ENCODE results near the gene ANXA4. TPM values are rescaled to one million over a fixed set of nuclear protein-coding genes. Genes with fewer than 3 reads are reported as not detected.
"Not testable (repeated sequence)": the region's sequence is repeated elsewhere in the genome, so short reads cannot be mapped to it uniquely, and the experiment has no call there.

Gene ANXA4
- total RNA-seq, 4 donors from 2014 or later: 61.8 to 79.4 (median 73.9) TPM

DNA sequence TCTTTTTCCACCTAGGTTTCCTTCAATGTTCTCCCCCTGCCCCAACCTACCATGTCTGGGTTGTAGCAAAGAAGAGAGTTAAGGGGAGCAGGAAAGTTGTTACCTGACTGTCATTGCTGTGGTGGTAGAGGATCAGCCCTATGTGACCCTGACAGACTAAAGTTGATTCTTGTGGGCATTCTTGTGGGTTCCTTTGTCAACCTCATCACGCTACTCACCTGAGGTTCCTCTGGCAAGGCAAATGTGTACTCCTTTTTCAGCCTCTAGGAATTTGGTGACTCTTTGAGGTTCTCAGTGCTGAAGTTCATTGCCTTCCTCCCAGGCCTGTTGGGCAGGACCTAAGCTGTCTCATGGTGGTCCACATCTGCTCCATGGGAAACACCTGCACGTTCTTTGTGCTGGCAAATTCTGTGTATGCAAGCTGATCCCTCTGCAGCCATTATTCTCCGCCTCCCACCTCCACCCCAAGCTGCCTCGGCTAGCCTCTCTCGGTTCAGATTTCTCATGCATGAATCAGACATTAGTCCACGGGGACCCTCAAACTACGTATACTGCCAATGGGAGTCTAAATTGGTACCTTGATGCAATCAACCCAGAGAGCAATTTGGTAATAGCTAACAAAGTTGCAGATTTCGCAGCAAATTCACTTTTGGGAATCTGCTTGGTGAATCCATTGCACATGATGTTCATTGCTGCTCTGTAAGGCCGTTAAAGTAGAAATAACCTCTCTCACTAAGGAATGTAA lies 86.0 kb downstream of the ANXA4 start:
- Histone ChIP-seq H3K36me3 (no peaks in the 10 kb centered on the region), H3K27me3 (no peaks in the 10 kb centered on the region), H3K27ac (peak overlapping the region in 1 of 4 donors; percentile 92), H3K4me3 (no peak overlapping the region), H3K9me3 (no peaks in the 10 kb centered on the region), H3K4me1 (peaks cover 3 to 41% (median 16%) of the 10 kb centered on the region in 4 donors)
- TF ChIP-seq, protein P1, sequence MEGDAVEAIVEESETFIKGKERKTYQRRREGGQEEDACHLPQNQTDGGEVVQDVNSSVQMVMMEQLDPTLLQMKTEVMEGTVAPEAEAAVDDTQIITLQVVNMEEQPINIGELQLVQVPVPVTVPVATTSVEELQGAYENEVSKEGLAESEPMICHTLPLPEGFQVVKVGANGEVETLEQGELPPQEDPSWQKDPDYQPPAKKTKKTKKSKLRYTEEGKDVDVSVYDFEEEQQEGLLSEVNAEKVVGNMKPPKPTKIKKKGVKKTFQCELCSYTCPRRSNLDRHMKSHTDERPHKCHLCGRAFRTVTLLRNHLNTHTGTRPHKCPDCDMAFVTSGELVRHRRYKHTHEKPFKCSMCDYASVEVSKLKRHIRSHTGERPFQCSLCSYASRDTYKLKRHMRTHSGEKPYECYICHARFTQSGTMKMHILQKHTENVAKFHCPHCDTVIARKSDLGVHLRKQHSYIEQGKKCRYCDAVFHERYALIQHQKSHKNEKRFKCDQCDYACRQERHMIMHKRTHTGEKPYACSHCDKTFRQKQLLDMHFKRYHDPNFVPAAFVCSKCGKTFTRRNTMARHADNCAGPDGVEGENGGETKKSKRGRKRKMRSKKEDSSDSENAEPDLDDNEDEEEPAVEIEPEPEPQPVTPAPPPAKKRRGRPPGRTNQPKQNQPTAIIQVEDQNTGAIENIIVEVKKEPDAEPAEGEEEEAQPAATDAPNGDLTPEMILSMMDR (IDR thresholded peaks at IDR 0.05): no peak
- TF ChIP-seq POLR2A (IDR thresholded peaks at IDR 0.05): no peak
- peak in 1 of 2 donors; percentile 37 for TF ChIP-seq EP300 (IDR thresholded peaks at IDR 0.05)
- WGBS, 2 donors: 75 to 76% methylated on average over 9 of the region's 9 CpGs
- peak in 1 of 2 donors; percentile 40 for DNase-seq (ENCODE audit: low spot score in 2 of 2)

DNA sequence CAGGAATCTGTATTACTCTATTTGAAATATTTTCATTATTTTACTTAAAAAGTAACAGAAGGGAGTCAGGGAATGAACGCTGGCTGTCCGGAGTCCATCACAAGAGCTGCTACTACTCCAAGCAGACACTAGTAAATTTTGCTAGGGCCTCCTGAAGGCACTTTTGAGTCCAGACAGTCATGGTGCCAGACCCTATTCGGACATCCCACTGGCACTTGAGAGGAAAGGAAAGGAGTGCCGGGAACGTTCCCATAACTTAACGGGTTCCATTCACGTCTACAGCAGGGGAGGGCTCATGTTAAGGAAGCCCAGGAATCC lies 87.0 kb downstream of the ANXA4 start:
- 7% methylated on average over 7 of the region's 7 CpGs for WGBS, 2 donors
- H3K27me3 ChIP-seq: no peaks in the 10 kb centered on the region
- DNase-seq (ENCODE audit: low spot score in 2 of 2): no peak
- H3K36me3 ChIP-seq: no peaks in the 10 kb centered on the region
- peak overlapping the region; percentile 82 to 98 (median 90) for H3K4me3 ChIP-seq
- H3K27ac ChIP-seq: peak overlapping the region; percentile 86 to 96 (median 94)
- no peaks in the 10 kb centered on the region for H3K9me3 ChIP-seq
- TF ChIP-seq EP300 (IDR thresholded peaks at IDR 0.05) (no peak), POLR2A (IDR thresholded peaks at IDR 0.05) (no peak)
- TF ChIP-seq, protein P1 (IDR thresholded peaks at IDR 0.05): no peak
- peaks cover 3 to 41% (median 16%) of the 10 kb centered on the region in 4 donors for H3K4me1 ChIP-seq

DNA sequence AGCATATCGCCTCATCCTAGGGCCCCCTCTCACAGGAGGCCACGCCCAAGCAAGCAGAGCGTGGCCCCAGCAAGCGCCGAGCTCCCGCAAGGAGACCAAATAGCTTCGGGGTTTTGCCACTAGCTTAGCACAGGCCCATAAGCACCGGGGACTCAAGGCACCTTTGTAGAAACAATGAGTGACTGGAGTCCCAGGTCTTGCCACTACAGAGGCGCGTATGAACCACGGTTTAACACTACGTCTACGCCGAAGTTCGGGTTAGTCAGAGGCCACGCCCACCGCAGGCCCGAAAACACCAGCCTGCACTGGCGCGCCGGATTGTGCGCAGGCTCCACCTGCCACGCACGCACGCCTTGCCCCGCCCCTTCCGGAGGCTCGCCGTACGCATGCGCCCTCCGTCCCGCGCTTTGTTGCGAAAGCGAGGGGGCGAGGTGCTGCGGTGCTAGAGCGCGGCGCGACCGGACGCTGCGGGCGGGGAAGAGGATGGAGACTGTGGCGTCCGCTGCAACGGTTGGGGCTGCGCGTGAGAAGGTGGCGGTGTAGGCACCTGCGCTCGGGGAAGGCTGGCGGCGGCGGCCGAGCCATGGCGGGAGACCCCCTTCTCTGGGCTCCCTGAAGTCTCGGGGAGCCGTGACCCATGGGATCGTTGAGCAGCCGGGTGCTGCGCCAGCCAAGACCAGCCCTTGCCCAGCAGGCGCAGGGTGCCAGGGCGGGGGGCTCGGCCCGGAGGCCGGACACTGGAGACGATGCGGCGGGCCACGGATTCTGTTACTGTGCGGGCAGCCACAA lies 87.5 kb downstream of the ANXA4 start, which contains the start of gene GMCL1:
GMCL1 (plus strand) TSS at position 405 of the 789 bp plus-strand sequence; CDS start at position 638, 233 bp downstream.
- H3K36me3 ChIP-seq: no peaks in the 10 kb centered on the region
- no peaks in the 10 kb centered on the region for H3K27me3 ChIP-seq
- peak; percentile 98 to 99 for TF ChIP-seq EP300 (IDR thresholded peaks at IDR 0.05)
- peak; percentile 80 to 96 for TF ChIP-seq POLR2A (IDR thresholded peaks at IDR 0.05)
- TF ChIP-seq, protein P1 (IDR thresholded peaks at IDR 0.05): peak in 1 of 5 experiments; percentile 49
- no peaks in the 10 kb centered on the region for H3K9me3 ChIP-seq
- peak; percentile 94 to 95 for DNase-seq (ENCODE audit: low spot score in 2 of 2)
- peaks cover 3 to 46% (median 16%) of the 10 kb centered on the region in 4 donors for H3K4me1 ChIP-seq
- peak within 1 kb of the TSS; percentile 86 to 96 (median 94) for H3K27ac ChIP-seq
- 0% methylated on average over 10 to 69 of the region's 74 CpGs for WGBS, 2 donors
- H3K4me3 ChIP-seq: peak within 1 kb of the TSS; percentile 82 to 98 (median 90)

DNA sequence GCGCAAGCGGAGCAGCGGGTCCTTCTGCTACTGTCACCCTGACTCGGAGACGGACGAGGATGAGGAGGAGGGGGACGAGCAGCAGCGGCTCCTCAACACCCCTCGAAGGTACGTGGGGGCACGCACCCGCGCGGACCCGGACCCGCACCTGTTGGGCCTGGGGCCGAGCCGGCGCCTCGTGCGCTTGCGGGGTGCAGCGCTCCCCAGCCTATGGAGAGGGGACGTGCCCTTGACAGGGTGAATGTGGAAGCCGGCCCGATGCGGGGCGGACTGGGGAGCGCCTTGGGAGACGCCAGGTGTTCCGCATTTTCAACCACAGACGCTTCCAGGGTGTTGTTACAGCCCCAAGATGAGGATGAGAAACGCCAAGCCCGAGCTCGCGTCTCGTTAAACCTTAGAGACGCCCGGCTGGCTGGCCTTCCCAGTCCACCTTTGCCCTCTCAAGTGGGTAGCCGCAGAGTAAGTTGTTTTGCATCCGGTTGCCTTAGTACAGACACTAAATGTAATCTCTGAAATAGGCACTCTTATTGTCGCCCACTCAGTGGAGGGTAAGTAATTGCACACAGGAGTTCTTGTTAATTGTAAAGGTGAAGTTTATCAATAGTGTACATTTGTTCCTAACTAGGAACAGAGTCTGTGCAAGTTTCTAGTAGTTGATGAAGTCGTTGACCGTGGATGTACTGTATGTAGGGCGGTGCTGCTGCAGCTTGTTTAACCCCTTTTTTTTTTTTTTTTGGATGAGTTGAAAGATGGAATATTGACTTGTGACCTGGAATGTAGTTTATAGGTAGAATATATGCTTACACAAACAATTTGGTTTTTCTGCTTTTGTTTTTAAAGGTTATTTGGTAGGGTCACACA lies 88.3 kb downstream of the ANXA4 start:
- Histone ChIP-seq H3K4me3 (peak overlapping the region; percentile 82 to 98 (median 90)), H3K27me3 (no peaks in the 10 kb centered on the region), H3K4me1 (peaks cover 3 to 49% (median 16%) of the 10 kb centered on the region in 4 donors), H3K27ac (peak overlapping the region; percentile 86 to 96 (median 94)), H3K9me3 (no peaks in the 10 kb centered on the region), H3K36me3 (no peaks in the 10 kb centered on the region)
- WGBS, 2 donors: 2% methylated on average over 34 to 38 of the region's 45 CpGs
- no peak for TF ChIP-seq POLR2A (IDR thresholded peaks at IDR 0.05)
- DNase-seq (ENCODE audit: low spot score in 2 of 2): no peak

DNA sequence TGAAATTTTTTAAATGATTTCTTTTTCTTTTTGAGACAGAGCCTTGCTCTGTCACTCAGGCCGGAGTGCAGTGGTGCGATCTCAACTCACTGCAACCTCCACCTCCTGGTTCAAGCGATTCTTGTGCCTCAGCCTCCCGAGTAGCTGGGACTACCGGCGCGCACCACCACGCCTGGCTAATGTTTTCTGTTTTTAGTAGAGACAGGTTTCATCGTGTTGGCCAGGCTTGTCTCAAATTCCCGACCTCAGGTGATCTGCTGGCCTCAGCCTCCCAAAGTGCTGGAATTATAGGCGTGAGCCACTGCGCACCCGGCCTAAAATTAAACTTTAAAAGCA lies 88.9 kb downstream of the ANXA4 start:
- not testable (repeated sequence) for H3K27me3 ChIP-seq; H3K9me3 ChIP-seq; H3K27ac ChIP-seq; DNase-seq (ENCODE audit: low spot score in 2 of 2); H3K36me3 ChIP-seq
- H3K4me1 ChIP-seq: peaks cover 3 to 50% (median 16%) of the 10 kb centered on the region in 4 donors
- H3K4me3 ChIP-seq: peak overlapping the region in 3 of 4 donors; percentile 88 to 98 (median 93)
- WGBS, 2 donors: 80 to 89% methylated on average over 13 of the region's 13 CpGs

Data from tibial nerve (tissue), 4 donors.